HG03354 (cell line): ENCODE measurements around the gene SLC15A4.
"Not testable (repeated sequence)": the region's sequence is repeated elsewhere in the genome, so short reads cannot be mapped to it uniquely, and the experiment has no call there.

Experiments
- ATAC-seq: cut with Tn5 transposase; IDR thresholded peaks from one replicate; pipeline ENCODE4 v1.9.1; 2021; ENCODE audit warnings: mild to moderate bottlenecking; ENCODE audit not compliant: unreplicated experiment, poor library complexity, severe bottlenecking

SLC15A4 gene

GRCh38 chr12:128815779-128816642, 7.7 kb downstream of the SLC15A4 start:
- no peak for ATAC-seq

- ATAC-seq: no peak
Observed at GRCh38 chr12:128814411-128815261, 9.1 kb downstream of the SLC15A4 start.

GRCh38 chr12:128813883-128814282, 9.9 kb downstream of the SLC15A4 start:
- peak; percentile 16 for ATAC-seq

- no peak for ATAC-seq
Observed at GRCh38 chr12:128813392-128813791, 10.4 kb downstream of the SLC15A4 start.

GRCh38 chr12:128811806-128812205, 12.0 kb downstream of the SLC15A4 start:
- no peak for ATAC-seq

- ATAC-seq: peak; percentile 90
Observed at GRCh38 chr12:128810182-128811127, 13.3 kb downstream of the SLC15A4 start.

GRCh38 chr12:128808651-128809050, 15.1 kb downstream of the SLC15A4 start:
- no peak for ATAC-seq

- no peak for ATAC-seq
Observed at GRCh38 chr12:128807161-128807724, 16.5 kb downstream of the SLC15A4 start.

- ATAC-seq: no peak
Observed at GRCh38 chr12:128806573-128806972, 17.2 kb downstream of the SLC15A4 start.

GRCh38 chr12:128805406-128805805, 18.4 kb downstream of the SLC15A4 start:
- not testable (repeated sequence) for ATAC-seq

GRCh38 chr12:128804762-128805161, 19.0 kb downstream of the SLC15A4 start:
- ATAC-seq: no peak

- ATAC-seq: no peak
Observed at GRCh38 chr12:128803788-128804187, 20.0 kb downstream of the SLC15A4 start.

- ATAC-seq: no peak
Observed at GRCh38 chr12:128802756-128803155, 21.0 kb downstream of the SLC15A4 start.

GRCh38 chr12:128801879-128802391, 21.8 kb downstream of the SLC15A4 start:
- no peak for ATAC-seq

- ATAC-seq: no peak
Observed at GRCh38 chr12:128800606-128801005, 23.2 kb downstream of the SLC15A4 start.

- ATAC-seq: no peak
Observed at GRCh38 chr12:128798571-128799341, 25.0 kb downstream of the SLC15A4 start.

- peak; percentile 53 for ATAC-seq
Observed at GRCh38 chr12:128797119-128798118, 26.3 kb downstream of the SLC15A4 start.
